Measurements from ENCODE around the gene OTUD7B. TPM values are rescaled to one million over a fixed set of nuclear protein-coding genes. Genes with fewer than 3 reads are reported as not detected.

OTUD7B gene
- total RNA-seq, 2 experiments from 2014 or later = 2.0 to 2.9 TPM

DNA sequence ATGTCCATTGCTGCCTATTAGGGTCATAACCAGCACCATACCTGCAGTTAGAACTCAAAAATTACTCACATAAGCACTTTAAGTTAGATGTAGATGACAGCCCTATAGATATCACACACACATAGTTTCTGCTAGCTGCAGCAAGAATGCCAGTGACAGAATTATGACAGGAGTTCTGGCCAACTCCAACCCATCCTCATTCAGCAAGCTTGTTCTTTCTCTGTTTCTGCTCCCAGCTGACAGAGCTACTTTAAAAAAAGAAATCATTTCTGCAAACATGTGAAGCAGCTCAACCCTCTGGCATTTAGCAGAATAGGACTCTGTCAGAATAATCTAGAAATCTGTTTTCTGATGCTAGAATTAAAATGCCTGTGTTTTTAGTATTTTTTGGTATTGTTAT is 23.8 kb upstream of the OTUD7B start:
- Mint-ChIP-seq H3K4me1 (ENCODE audit: low read depth) (no peaks in the 10 kb centered on the region), H3K9me3 (no peaks in the 10 kb centered on the region), H3K27me3 (no peaks in the 10 kb centered on the region), H3K36me3 (ENCODE audit: low read depth) (no peaks in the 10 kb centered on the region), H3K4me3 (no peak overlapping the region), H3K27ac (no peak overlapping the region)
- ChIA-PET POLR2A (interaction anchor here (0.6 kb wide), 1 partner anchor 94 kb away, joined by 3 read pairs; no protein-coding TSS in a partner anchor), CTCF (no interaction called here)
- H3K27ac ChIP-seq (ENCODE audit: low read depth in 1 of 2, low read length in 2 of 2) = no peak overlapping the region
- H3K4me1 ChIP-seq (ENCODE audit: insufficient read depth, low read length) = no peaks in the 10 kb centered on the region
- TF ChIP-seq, protein P1, sequence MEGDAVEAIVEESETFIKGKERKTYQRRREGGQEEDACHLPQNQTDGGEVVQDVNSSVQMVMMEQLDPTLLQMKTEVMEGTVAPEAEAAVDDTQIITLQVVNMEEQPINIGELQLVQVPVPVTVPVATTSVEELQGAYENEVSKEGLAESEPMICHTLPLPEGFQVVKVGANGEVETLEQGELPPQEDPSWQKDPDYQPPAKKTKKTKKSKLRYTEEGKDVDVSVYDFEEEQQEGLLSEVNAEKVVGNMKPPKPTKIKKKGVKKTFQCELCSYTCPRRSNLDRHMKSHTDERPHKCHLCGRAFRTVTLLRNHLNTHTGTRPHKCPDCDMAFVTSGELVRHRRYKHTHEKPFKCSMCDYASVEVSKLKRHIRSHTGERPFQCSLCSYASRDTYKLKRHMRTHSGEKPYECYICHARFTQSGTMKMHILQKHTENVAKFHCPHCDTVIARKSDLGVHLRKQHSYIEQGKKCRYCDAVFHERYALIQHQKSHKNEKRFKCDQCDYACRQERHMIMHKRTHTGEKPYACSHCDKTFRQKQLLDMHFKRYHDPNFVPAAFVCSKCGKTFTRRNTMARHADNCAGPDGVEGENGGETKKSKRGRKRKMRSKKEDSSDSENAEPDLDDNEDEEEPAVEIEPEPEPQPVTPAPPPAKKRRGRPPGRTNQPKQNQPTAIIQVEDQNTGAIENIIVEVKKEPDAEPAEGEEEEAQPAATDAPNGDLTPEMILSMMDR (IDR thresholded peaks at IDR 0.05) = no peak
- H3K4me3 ChIP-seq (ENCODE audit: low read length) = no peak overlapping the region
- no peaks in the 10 kb centered on the region for H3K27me3 ChIP-seq (ENCODE audit: control insufficient read depth in 1 of 2, insufficient read depth in 2 of 2, low read length in 2 of 2)
- intact Hi-C loops (cut with DNase I, micrococcal nuclease) = no loop called here
- no peak for DNase-seq
- H3K36me3 ChIP-seq (ENCODE audit: insufficient read depth, low read length) = no peaks in the 10 kb centered on the region
- ATAC-seq (ENCODE audit: poor library complexity) = no peak
- no peaks in the 10 kb centered on the region for H3K9me3 ChIP-seq (ENCODE audit: control insufficient read depth in 1 of 2, insufficient read depth in 1 of 2, low read length in 2 of 2)

DNA sequence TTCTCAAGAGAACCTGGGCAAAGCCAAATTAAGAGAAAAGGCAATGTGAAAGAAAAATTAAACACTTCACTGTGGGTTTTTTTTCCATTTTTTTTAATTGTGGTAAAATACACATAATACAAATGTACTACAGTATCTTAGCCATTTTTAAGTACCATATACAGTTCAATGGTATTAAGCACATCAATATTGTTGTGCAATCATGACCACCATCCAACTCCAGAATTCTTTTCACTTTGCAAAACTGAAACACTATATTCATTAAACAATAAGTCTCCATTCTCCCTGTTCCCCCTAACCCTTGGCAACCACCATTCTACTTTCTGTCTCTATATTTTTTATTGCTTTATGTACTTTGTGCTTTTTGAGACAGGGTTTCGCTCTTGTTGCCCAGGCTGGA is 17.8 kb upstream of the OTUD7B start:
- no peak overlapping the region for H3K27ac Mint-ChIP-seq
- POLR2A ChIA-PET = no interaction called here

DNA sequence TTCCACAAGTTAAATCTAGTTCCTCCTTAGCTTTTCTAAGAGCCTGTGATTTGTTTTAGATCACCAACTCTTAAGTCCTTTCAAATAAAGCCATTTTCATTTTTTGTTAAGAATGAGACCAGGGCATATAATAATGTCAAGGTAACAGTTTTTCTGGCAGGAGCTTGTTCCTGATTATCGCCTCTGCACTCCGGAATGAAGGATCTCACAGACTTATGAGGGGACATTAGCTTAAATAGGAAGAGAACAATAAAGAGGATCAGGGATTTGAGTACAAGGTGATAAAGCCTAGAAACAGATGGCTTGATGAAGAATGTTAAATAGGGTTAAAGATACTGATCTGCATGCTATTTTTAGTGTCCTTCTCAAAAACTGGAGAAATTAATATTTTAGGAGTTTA is 13.6 kb upstream of the OTUD7B start:
- TF ChIP-seq, protein P1 (IDR thresholded peaks at IDR 0.05) = no peak
- H3K9me3 ChIP-seq (ENCODE audit: control insufficient read depth in 1 of 2, insufficient read depth in 1 of 2, low read length in 2 of 2) = no peaks in the 10 kb centered on the region
- no peak overlapping the region for H3K4me3 ChIP-seq (ENCODE audit: low read length)
- intact Hi-C loops (cut with DNase I, micrococcal nuclease) = no loop called here
- Mint-ChIP-seq H3K27me3 (peaks cover 3% of the 10 kb centered on the region), H3K9me3 (no peaks in the 10 kb centered on the region), H3K27ac (no peak overlapping the region), H3K4me3 (no peak overlapping the region), H3K4me1 (ENCODE audit: low read depth) (no peaks in the 10 kb centered on the region), H3K36me3 (ENCODE audit: low read depth) (no peaks in the 10 kb centered on the region)
- ChIA-PET CTCF (interaction anchor here (0.6 to 1.1 kb wide), 2 partner anchors 94 to 102 kb away, joined by 3 read pairs; no protein-coding TSS in a partner anchor), POLR2A (no interaction called here)
- H3K27me3 ChIP-seq (ENCODE audit: control insufficient read depth in 1 of 2, insufficient read depth in 2 of 2, low read length in 2 of 2) = no peaks in the 10 kb centered on the region
- ATAC-seq (ENCODE audit: poor library complexity) (no peak), DNase-seq (no peak)
- no peak overlapping the region for H3K27ac ChIP-seq (ENCODE audit: low read depth in 1 of 2, low read length in 2 of 2)
- no peaks in the 10 kb centered on the region for H3K36me3 ChIP-seq (ENCODE audit: insufficient read depth, low read length)
- no peaks in the 10 kb centered on the region for H3K4me1 ChIP-seq (ENCODE audit: insufficient read depth, low read length)

More for the DNA sequence above, 17.8 kb upstream of the OTUD7B start:
- no peaks in the 10 kb centered on the region for H3K36me3 Mint-ChIP-seq (ENCODE audit: low read depth)
- intact Hi-C loops (cut with DNase I, micrococcal nuclease) = no loop called here
- ATAC-seq (ENCODE audit: poor library complexity) (no peak), DNase-seq (no peak)
- Histone ChIP-seq H3K36me3 (ENCODE audit: insufficient read depth, low read length) (no peaks in the 10 kb centered on the region), H3K9me3 (ENCODE audit: control insufficient read depth in 1 of 2, insufficient read depth in 1 of 2, low read length in 2 of 2) (no peaks in the 10 kb centered on the region), H3K27ac (ENCODE audit: low read depth in 1 of 2, low read length in 2 of 2) (no peak overlapping the region), H3K4me1 (ENCODE audit: insufficient read depth, low read length) (no peaks in the 10 kb centered on the region), H3K27me3 (ENCODE audit: control insufficient read depth in 1 of 2, insufficient read depth in 2 of 2, low read length in 2 of 2) (no peaks in the 10 kb centered on the region), H3K4me3 (ENCODE audit: low read length) (no peak overlapping the region)
- H3K4me1 Mint-ChIP-seq (ENCODE audit: low read depth) = no peaks in the 10 kb centered on the region
- no peak overlapping the region for H3K4me3 Mint-ChIP-seq
- no peaks in the 10 kb centered on the region for H3K9me3 Mint-ChIP-seq
- TF ChIP-seq, protein P1 (IDR thresholded peaks at IDR 0.05) = no peak
- H3K27me3 Mint-ChIP-seq = no peaks in the 10 kb centered on the region
- CTCF ChIA-PET = no interaction called here
